ENCODE measurements around the gene PLA2G2D. TPM values are rescaled to one million over a fixed set of nuclear protein-coding genes. Genes with fewer than 3 reads are reported as not detected.
A peak's percentile ranks its signal among the peaks of the same experiment; 100 is the strongest.

Gene PLA2G2D
- total RNA-seq, 1 donor from 2014 or later, result not detected

- no peaks in the 10 kb centered on the region for H3K27me3 ChIP-seq
- Mint-ChIP-seq H3K4me1 (no peaks in the 10 kb centered on the region), H3K9me3 (no peaks in the 10 kb centered on the region), H3K4me3 (no peak overlapping the region), H3K27me3 (ENCODE audit: insufficient read depth, low read depth) (peaks cover 9% of the 10 kb centered on the region), H3K27ac (no peak overlapping the region), H3K36me3 (no peaks in the 10 kb centered on the region)
- no peaks in the 10 kb centered on the region for H3K79me2 ChIP-seq (ENCODE audit: low read depth)
- H3K36me3 ChIP-seq, result no peaks in the 10 kb centered on the region
- H3K4me3 ChIP-seq, result no peak overlapping the region
- no peaks in the 10 kb centered on the region for H3K9me3 ChIP-seq (ENCODE audit: low read depth)
- no peak for TF ChIP-seq EZH2 (IDR thresholded peaks at IDR 0.05)
- no peak for TF ChIP-seq EZH2phosphoT487 (IDR thresholded peaks at IDR 0.05)
- no peak for TF ChIP-seq CTCF (IDR thresholded peaks at IDR 0.05)
- no peak overlapping the region for H3K9ac ChIP-seq
- DNase-seq (ENCODE audit: low spot score), result no peak
- no peaks in the 10 kb centered on the region for H4K20me1 ChIP-seq (ENCODE audit: low read depth)
- no peaks in the 10 kb centered on the region for H3K4me1 ChIP-seq
- no peak overlapping the region for H3K4me2 ChIP-seq
- H2AFZ ChIP-seq (replicated peaks), result no peak overlapping the region
- no peaks in the 10 kb centered on the region for H3F3A ChIP-seq (ENCODE audit: low read depth)
- no peak overlapping the region for H3K27ac ChIP-seq
Observed at GRCh38 chr1:20081353-20081810, 38.0 kb downstream of the PLA2G2D start.

- Histone ChIP-seq H3F3A (ENCODE audit: low read depth) (no peaks in the 10 kb centered on the region), H3K27me3 (no peaks in the 10 kb centered on the region), H2AFZ (replicated peaks) (no peak overlapping the region), H3K9ac (no peak overlapping the region), H3K4me3 (no peak overlapping the region), H3K4me1 (no peaks in the 10 kb centered on the region), H3K9me3 (ENCODE audit: low read depth) (no peaks in the 10 kb centered on the region), H3K36me3 (no peaks in the 10 kb centered on the region), H3K79me2 (ENCODE audit: low read depth) (no peaks in the 10 kb centered on the region), H4K20me1 (ENCODE audit: low read depth) (no peaks in the 10 kb centered on the region), H3K4me2 (no peak overlapping the region), H3K27ac (no peak overlapping the region)
- H3K4me3 Mint-ChIP-seq, result no peak overlapping the region
- DNase-seq (ENCODE audit: low spot score), result no peak
- H3K27ac Mint-ChIP-seq, result no peak overlapping the region
- H3K9me3 Mint-ChIP-seq, result no peaks in the 10 kb centered on the region
- H3K36me3 Mint-ChIP-seq, result no peaks in the 10 kb centered on the region
- H3K27me3 Mint-ChIP-seq (ENCODE audit: insufficient read depth, low read depth), result peaks cover 9% of the 10 kb centered on the region
- TF ChIP-seq EZH2phosphoT487 (IDR thresholded peaks at IDR 0.05) (no peak), EZH2 (IDR thresholded peaks at IDR 0.05) (no peak)
- no peaks in the 10 kb centered on the region for H3K4me1 Mint-ChIP-seq
Observed at GRCh38 chr1:20080441-20081352, 38.6 kb downstream of the PLA2G2D start.

- Histone ChIP-seq H3K9me3 (ENCODE audit: low read depth) (no peaks in the 10 kb centered on the region), H3K27ac (no peak overlapping the region), H2AFZ (replicated peaks) (no peak overlapping the region), H3K36me3 (no peaks in the 10 kb centered on the region), H3K9ac (no peak overlapping the region), H3K4me1 (no peaks in the 10 kb centered on the region), H3F3A (ENCODE audit: low read depth) (no peaks in the 10 kb centered on the region), H3K4me3 (no peak overlapping the region), H4K20me1 (ENCODE audit: low read depth) (no peaks in the 10 kb centered on the region), H3K4me2 (no peak overlapping the region), H3K27me3 (no peaks in the 10 kb centered on the region), H3K79me2 (ENCODE audit: low read depth) (no peaks in the 10 kb centered on the region)
- Mint-ChIP-seq H3K9me3 (no peaks in the 10 kb centered on the region), H3K4me1 (no peaks in the 10 kb centered on the region), H3K27ac (peak overlapping the region; percentile 92), H3K36me3 (no peaks in the 10 kb centered on the region), H3K4me3 (no peak overlapping the region), H3K27me3 (ENCODE audit: insufficient read depth, low read depth) (peaks cover 9% of the 10 kb centered on the region)
- no peak for DNase-seq (ENCODE audit: low spot score)
- no peak for TF ChIP-seq CTCF (IDR thresholded peaks at IDR 0.05)
- no peak for TF ChIP-seq EZH2 (IDR thresholded peaks at IDR 0.05)
- no peak for TF ChIP-seq EZH2phosphoT487 (IDR thresholded peaks at IDR 0.05)
Observed at GRCh38 chr1:20079661-20080305, 39.6 kb downstream of the PLA2G2D start.
